ENCODE results near the gene COL11A2.

COL11A2 gene

DNA sequence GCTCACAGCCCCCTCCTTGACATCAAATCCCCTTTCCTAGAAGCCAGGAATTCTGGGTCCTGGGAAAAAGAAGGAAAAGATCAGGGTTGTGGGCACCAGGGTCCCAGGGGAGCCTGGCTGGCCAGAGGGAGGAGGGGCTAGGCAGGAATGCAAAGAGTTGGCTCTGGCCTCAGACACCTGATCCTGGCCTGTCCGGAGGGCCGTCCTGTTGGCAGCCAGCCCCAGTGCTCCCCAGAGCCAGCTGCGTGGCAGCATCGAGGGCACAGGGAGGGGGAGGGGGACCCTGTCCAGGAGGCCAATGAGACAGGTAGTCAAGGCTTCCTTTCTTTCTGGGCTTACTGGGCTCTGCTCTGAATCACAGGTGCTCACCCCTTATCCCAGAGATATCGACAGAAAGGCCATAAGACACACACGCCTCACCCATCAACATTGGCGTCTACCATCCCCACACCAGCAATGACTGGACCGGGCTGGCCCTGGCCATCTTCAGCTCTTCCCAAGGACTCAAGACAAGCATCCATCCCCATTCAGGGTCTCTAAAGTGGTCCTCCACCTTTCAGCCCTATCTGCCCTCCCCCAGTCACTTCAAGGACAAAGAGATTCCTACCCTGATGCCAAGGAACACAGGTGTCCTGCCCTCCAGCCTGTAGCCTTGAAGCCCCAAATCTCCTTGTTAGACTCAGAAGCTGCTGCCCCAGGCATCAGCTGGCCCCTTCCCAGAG, 723 bp downstream of the COL11A2 start:
- no peak for DNase-seq

- no peak for DNase-seq
Measured at GRCh38 chr6:33190504-33191107, 1.7 kb downstream of the COL11A2 start.

GRCh38 chr6:33189625-33190448, 2.4 kb downstream of the COL11A2 start:
- DNase-seq, result no peak

DNA sequence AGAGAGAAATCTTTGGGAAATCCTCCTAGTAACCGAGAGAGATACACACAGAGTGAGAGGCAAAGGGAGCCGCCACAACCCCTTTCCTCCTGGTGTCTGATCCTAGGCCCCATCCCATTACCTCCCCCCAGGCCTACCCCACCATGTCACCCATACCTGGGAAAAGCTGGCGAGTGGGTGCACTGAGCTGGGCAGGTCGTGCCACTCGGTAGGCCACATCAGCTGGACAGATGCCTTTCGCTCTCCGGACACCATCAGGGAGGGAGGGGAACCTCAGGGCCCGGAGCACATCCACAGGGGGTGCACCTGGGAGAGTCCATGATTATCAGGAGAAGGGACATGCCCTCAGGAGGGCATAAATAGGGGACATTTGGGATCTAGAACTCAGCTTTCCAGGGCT, 3.1 kb downstream of the COL11A2 start:
- no peak for DNase-seq

DNA sequence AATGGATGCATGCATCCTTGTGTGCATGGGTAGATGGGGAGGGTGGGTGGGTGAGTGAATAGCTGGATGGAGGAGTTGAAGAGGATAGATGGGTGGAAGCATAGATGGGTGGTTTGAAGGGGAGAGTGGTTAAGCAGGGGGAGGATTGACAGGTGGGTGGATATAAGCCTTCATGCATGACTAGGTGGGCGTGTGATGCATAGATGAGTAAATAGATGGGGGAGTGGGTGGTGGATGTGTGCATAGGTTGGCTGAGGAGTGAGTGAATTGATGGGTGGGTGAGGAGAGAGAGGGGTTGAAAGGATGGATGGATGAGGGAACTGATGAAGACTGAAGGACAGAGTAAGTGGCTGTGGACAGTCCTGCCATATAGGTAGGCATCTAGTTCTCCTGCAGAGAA, 4.5 kb downstream of the COL11A2 start:
- no peak for DNase-seq

GRCh38 chr6:33185654-33186187, 6.5 kb downstream of the COL11A2 start:
- no peak for DNase-seq

DNA sequence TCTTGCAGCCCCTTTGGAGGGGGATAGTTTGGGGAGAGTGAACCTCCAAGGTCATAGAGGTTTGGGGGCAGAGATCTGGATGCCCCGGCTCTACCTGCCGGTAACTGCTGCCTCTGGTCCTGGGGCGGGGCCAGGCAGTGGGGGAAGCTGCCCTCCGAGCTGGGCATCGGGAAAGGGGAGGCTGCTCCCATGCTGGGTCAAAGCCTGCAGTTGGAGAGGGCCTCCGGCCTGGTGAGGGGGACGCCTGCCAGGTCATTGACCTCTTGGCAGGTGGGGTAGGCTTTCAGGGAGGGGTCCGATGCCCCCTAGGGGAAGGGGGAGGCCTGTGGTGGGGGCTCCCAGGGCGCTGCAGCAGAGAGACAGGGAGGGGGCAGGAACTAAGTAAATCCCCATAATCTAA, 7.1 kb downstream of the COL11A2 start:
- DNase-seq, result no peak

- DNase-seq, result peak; percentile 22
Measured at GRCh38 chr6:33183071-33183683, 9.1 kb downstream of the COL11A2 start.

DNA sequence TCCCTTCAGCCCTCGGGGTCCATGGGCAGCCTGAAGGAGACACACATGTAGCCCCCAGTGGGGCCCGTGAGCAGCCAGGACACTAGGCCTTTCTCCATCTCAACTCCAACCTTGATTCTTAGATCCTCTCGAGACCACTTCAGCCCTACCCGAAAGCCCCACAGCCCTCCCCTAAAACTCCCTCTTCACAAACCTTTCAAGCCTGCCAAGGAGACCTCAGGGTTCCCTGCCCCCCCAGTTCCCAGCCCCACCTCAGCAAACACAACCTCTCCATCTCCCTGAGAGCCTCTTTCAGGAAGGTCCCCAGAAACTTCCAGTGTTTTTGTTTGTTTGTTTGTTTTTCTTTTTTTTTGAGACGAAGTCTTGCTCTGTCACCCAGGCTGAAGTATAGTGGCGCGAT, 11.1 kb downstream of the COL11A2 start:
- DNase-seq, result no peak

GRCh38 chr6:33178755-33179475, 13.4 kb downstream of the COL11A2 start:
- DNase-seq, result no peak

GRCh38 chr6:33177552-33178446, 14.5 kb downstream of the COL11A2 start:
- no peak for DNase-seq

DNA sequence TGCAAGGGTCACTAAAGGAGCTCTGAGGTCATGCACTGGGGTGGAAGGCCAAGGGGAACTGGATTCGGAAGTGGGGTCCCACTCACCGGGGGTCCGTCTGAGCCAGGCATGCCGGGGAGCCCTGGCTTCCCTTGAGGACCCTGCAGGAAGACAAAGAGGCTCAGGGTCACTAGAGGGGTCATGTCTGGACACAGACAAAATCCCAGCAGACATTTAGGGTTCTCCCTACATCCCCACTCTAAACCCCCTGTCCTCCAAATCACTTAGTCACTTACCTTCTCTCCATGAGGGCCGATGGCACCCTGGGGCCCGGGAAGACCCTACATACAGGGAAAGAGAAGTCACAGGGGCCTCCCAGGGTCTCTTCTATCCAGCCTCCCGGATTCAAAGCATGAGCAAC, 15.4 kb downstream of the COL11A2 start:
- no peak for DNase-seq

DNA sequence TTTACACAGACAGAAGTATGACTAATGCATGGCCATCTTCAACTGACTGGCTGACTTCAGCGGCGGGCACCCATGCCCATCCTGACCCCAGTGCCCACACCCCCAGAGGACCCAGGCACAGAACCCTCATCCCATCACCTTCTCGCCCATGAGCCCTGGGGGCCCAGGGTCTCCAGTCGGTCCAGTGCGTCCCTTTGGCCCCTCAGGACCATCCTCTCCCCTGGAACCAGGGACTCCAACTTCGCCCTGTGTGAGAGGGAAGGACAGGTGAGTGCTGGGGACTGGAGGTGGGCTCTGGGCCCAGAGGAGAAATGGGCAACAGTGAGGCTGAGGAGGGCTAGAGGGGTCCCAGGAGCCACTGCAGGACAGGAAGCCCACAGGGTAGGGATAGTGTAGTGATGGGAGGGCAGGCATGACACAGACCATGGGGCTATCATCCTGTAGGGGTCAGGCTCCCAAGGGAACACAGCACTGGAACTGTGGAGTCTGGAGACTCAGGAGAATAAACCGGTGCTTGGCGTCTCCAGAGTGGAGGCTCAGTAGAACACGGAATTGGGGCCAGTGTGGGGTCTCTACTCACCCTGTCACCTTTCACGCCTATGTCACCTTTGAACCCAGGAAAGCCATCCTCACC, 16.7 kb downstream of the COL11A2 start:
- DNase-seq, result no peak

DNA sequence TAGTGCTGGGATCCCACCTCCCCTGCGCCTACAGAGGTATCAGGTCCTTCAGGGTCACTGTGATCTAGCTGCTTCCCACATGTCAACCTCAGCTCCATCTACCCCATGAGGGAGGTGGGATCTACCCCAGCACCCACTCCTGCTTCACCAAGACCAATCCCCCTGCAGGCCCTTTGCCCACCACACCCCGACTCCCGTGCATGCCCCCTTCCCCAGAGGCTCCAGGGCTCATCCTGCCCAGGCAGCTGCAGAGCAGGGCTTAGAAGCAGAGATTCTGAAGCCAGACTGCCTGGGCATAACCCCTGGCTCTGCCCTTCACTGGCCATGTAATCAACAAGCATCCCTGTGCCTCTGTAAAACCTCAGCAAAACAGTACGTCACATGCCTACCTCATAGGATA, 17.5 kb downstream of the COL11A2 start:
- no peak for DNase-seq

DNA sequence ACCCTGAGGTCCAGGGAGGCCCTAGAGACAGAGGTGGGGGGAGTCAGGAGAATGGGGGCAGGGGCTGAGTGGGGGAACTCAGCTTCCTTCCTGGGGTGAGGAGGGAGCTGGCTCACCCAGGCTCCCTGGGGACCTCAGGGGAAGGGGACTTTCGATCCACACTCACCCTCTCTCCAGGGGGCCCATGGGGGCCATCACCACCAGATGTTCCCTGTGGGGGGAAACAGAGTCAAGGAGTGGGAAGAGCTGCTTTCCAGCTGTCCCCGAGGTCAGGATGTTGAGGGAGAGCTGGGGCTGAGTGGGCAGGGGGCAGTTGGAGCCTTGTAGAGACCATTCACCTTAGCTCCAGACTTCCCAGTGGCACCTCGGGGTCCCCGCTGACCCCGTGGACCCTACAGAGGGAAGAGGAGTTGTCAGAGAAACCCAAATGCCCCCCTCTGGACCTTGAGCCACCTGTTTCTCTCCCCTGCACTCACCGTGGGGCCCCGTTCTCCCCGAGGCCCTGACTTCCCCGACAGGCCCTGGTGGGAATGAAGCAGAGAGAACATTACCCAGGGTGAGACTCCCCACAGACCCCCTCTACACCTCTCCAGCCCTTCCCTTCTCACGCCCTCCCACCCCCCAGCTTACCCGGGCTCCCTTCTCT, 18.6 kb downstream of the COL11A2 start:
- DNase-seq, result no peak

- peak; percentile 23 for DNase-seq
Measured at GRCh38 chr6:33172688-33173534, 19.4 kb downstream of the COL11A2 start.

- DNase-seq, result no peak
Measured at GRCh38 chr6:33171880-33172687, 20.2 kb downstream of the COL11A2 start.
